Hematopoietic multipotent progenitor cell (in vitro differentiated cells): ENCODE data around the gene MAGEB17. TPM values are rescaled to one million over a fixed set of nuclear protein-coding genes. Genes with fewer than 3 reads are reported as not detected.
"Not testable (repeated sequence)": the region's sequence is repeated elsewhere in the genome, so short reads cannot be mapped to it uniquely, and the experiment has no call there.

Experiments
- DNase-seq, 3 donors: peaks; one replicate each; pipeline ENCODE4 v3.0.0-alpha.2; 2011 to 2015; ENCODE audit warnings: low read depth in 2 of 3, low spot score in 2 of 3
- total RNA-seq: library from RNA; depleted of rRNA; stranded (reverse); fragments of >200 nt; gene quantifications from one replicate; pipeline ENCODE4 v1.2.3, GENCODE V29; 2012

The MAGEB17 gene
- total RNA-seq, 1 donor, result not detected

- DNase-seq, result no peak
These were observed 11.6 kb upstream of the MAGEB17 start for GRCh38 chrX:16155581-16156096.

GRCh38 chrX:16156692-16157331 is 10.5 kb upstream of the MAGEB17 start:
- no peak for DNase-seq

- no peak for DNase-seq
These were observed 6.6 kb upstream of the MAGEB17 start for GRCh38 chrX:16160729-16161128.

GRCh38 chrX:16161173-16161572 is 6.1 kb upstream of the MAGEB17 start:
- DNase-seq, result not testable (repeated sequence)

- DNase-seq, result no peak
These were observed 4.9 kb upstream of the MAGEB17 start for GRCh38 chrX:16162391-16162790.

GRCh38 chrX:16164748-16165147 is 2.5 kb upstream of the MAGEB17 start:
- no peak for DNase-seq

- DNase-seq, result no peak
These were observed 3.8 kb downstream of the MAGEB17 start for GRCh38 chrX:16171039-16171438.

GRCh38 chrX:16171944-16172343 is 4.7 kb downstream of the MAGEB17 start:
- no peak for DNase-seq

GRCh38 chrX:16172391-16172790 is 5.1 kb downstream of the MAGEB17 start:
- DNase-seq, result no peak

GRCh38 chrX:16175329-16176061 is 8.2 kb downstream of the MAGEB17 start:
- no peak for DNase-seq

GRCh38 chrX:16177260-16177659 is 10.0 kb downstream of the MAGEB17 start:
- DNase-seq, result no peak

- not testable (repeated sequence) for DNase-seq
These were observed 16.6 kb downstream of the MAGEB17 start for GRCh38 chrX:16183843-16184242.

- peak in 2 of 3 donors; percentile 5 to 20 for DNase-seq
These were observed 18.4 kb downstream of the MAGEB17 start for GRCh38 chrX:16185725-16186136.

GRCh38 chrX:16186380-16187007 is 19.2 kb downstream of the MAGEB17 start:
- DNase-seq, result no peak

- DNase-seq, result no peak
These were observed 19.9 kb downstream of the MAGEB17 start for GRCh38 chrX:16187024-16187760.

- DNase-seq, result no peak
These were observed 21.4 kb downstream of the MAGEB17 start for GRCh38 chrX:16188687-16189086.

GRCh38 chrX:16191605-16192004 is 24.3 kb downstream of the MAGEB17 start:
- DNase-seq, result no peak

- DNase-seq, result no peak
These were observed 29.5 kb downstream of the MAGEB17 start for GRCh38 chrX:16196829-16197228.

GRCh38 chrX:16199343-16199742 is 32.1 kb downstream of the MAGEB17 start:
- no peak for DNase-seq

- DNase-seq, result no peak
These were observed 35.7 kb downstream of the MAGEB17 start for GRCh38 chrX:16202943-16203342.

GRCh38 chrX:16204538-16204937 is 37.3 kb downstream of the MAGEB17 start:
- DNase-seq, result no peak
